SK-N-MC (cell line): ENCODE measurements around the gene PRMT9.
A peak's percentile ranks its signal among the peaks of the same experiment; 100 is the strongest.

ENCODE experiments used
- DNase-seq: peaks from one replicate; pipeline ENCODE4 v3.0.0-alpha.2; 2011; ENCODE audit warnings: low read depth, low spot score
- H3K27ac ChIP-seq: fragments of 200-600 bp; sonication (generic); 2 replicates; pipeline ENCODE4 v1.5.1; 2016; ENCODE audit warnings: mixed run types
- H3K36me3 ChIP-seq: fragments of 200-600 bp; sonication (generic); 2 replicates; pipeline ENCODE4 v1.6.1; 2017; ENCODE audit warnings: antibody characterized with exemption, low read length, mixed read lengths; ENCODE audit not compliant: insufficient read depth
- H3K4me3 ChIP-seq: fragments of 200-600 bp; sonication (generic); 2 replicates; pipeline ENCODE4 v1.5.1; 2016
- H3K9ac ChIP-seq: fragments of 200-600 bp; sonication (generic); 2 replicates; pipeline ENCODE4 v1.8.0; 2017; ENCODE audit warnings: mixed run types, mixed read lengths; ENCODE audit not compliant: insufficient read length
- H3K9me3 ChIP-seq: fragments of 200-600 bp; sonication (generic); 2 replicates; pipeline ENCODE4 v1.6.1; 2017; ENCODE audit warnings: low read depth, mild to moderate bottlenecking, antibody characterized with exemption, low read length, moderate library complexity, mixed read lengths
- EZH2 ChIP-seq: fragments of 200-600 bp; sonication (generic); IDR thresholded peaks from one replicate; pipeline ENCODE4 v1.6.1; 2017; ENCODE audit warnings: antibody characterized with exemption
- FOXP2 ChIP-seq: optimal IDR thresholded peaks from 2 replicates; pipeline ENCODE3; 2011; ENCODE audit warnings: mild to moderate bottlenecking, moderate library complexity; ENCODE audit not compliant: insufficient read depth; ENCODE audit errors: extremely low read length, control extremely low read depth
- POLR2AphosphoS5 ChIP-seq: IDR thresholded peaks from 2 replicates; pipeline ENCODE4 v1.6.1; 2012; ENCODE audit warnings: mild to moderate bottlenecking, low read depth, low read length, borderline replicate concordance

PRMT9 gene

DNA sequence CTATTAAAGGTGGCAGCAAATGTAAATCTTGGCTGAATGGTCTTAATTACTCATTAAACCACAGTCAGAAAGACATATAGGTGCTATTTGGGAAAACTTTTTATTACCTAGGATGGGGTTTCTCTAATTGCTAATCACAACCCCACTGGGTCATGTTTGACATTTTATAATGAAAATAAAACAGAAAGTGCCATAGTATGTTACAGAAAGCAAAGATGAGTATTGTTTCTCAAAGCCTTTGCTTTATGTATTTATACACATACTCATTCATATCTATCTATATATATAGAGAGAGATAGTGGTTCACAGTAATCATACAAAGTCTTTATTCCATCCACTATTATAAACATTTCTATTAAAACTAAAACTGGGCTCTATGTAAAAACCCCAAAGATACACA is 48.6 kb downstream of the PRMT9 start:
- TF ChIP-seq POLR2AphosphoS5, result no peak
- no peak for TF ChIP-seq FOXP2
- no peak for TF ChIP-seq EZH2
- Histone ChIP-seq H3K4me3 (no peak overlapping the region), H3K9ac (no peak overlapping the region), H3K36me3 (peaks cover 81% of the 10 kb centered on the region), H3K27ac (no peak overlapping the region), H3K9me3 (peaks cover 5% of the 10 kb centered on the region; the same call in 1 of the 2 replicates)
- no peak for DNase-seq

DNA sequence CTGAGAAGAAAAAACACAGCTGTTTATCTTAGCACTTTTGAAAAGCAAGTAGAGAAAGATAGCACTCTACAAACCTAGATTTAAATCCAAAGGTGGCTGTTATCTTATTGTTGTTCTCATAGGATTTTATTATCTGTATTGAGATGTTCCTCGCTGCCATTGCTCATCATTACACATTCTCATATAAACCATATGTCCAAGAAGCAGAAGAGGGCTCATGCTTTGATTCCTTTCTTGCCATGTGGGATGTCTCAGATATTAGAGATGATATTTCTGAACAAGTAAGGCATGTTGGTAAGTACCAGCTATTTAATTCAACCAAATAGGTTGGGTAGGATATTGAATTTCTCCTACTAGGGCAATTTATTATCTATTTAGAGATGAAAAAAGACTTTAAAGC is 50.3 kb downstream of the PRMT9 start:
- Histone ChIP-seq H3K9me3 (peaks cover 5% of the 10 kb centered on the region; the same call in 1 of the 2 replicates), H3K9ac (no peak overlapping the region), H3K36me3 (peaks cover 96% of the 10 kb centered on the region)

DNA sequence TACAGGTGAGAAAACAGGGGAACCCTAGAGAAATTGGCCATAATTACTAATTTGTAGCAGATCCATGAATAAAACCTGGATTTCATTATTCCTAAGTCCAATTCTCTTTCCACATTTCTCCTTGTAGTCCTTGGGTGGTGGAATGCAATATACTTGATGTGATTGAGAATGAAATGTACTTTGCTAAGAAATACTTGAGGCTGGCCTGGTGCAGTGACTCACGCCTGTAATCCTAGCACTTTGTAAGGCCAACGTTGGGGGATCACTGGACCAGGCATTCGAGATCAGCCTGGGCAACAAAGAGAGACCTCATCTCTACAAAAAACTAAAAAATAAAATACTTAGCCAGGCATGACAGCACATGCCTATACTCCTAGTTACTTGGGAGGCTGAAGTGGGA is 50.9 kb downstream of the PRMT9 start:
- H3K9ac ChIP-seq, result no peak overlapping the region
- peaks cover 5% of the 10 kb centered on the region; the same call in 1 of the 2 replicates for H3K9me3 ChIP-seq
- no peak overlapping the region for H3K4me3 ChIP-seq
- no peak for DNase-seq
- no peak overlapping the region for H3K27ac ChIP-seq
- H3K36me3 ChIP-seq, result peaks cover 96% of the 10 kb centered on the region
- TF ChIP-seq POLR2AphosphoS5 (no peak), EZH2 (no peak), FOXP2 (no peak)

More for the DNA sequence above, 50.3 kb downstream of the PRMT9 start:
- Histone ChIP-seq H3K27ac (no peak overlapping the region), H3K4me3 (no peak overlapping the region)
- no peak for DNase-seq
- TF ChIP-seq EZH2 (no peak), POLR2AphosphoS5 (no peak), FOXP2 (no peak)

DNA sequence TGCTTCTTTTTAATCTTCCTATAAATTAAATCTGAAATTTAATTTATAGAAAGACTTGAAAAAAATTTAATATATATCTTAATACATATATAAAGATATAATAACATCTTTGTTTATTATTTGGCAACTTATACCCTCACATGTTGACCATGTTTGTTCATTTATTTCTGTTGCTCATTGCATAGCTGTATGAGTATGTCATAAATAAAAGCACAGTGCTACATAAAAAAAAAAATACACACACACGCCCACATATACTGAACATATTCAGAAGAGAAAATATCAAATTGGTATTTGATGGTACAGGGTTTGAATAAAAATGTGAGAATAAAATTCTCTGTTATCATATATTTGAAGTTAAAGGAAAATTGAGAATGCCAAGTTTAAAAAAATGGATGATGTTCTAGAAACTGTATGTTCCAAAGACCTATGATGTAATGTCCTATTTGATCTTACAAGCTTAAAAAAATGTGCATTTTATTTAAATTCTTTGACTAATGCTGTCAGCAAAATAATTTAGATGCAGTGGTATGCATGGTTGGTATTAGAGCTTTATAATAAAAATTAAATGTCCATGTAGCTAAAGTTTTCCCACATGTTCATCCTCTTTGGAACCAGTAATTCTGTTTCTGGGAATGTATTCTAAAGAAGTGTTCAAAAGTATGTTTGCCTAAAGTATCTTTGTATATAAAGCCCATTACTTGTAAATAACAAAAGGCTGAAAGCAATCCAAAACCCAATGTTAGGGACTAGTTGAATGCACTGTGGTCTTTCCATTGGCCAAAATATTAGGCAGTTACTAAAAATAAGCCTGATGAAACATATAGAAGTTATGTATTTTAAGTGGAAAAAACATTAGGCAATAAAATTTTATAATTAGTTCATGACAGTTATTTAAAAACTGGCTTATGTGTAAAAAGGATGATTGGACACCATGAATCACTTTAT is 53.9 kb downstream of the PRMT9 start:
- peak overlapping the region; percentile 75 for H3K27ac ChIP-seq
- H3K4me3 ChIP-seq, result no peak overlapping the region
- no peaks in the 10 kb centered on the region for H3K9me3 ChIP-seq
- H3K9ac ChIP-seq, result peak overlapping the region; percentile 8
- H3K36me3 ChIP-seq, result peaks cover 94% of the 10 kb centered on the region
- DNase-seq, result no peak
- no peak for TF ChIP-seq EZH2
- TF ChIP-seq FOXP2, result no peak
- no peak for TF ChIP-seq POLR2AphosphoS5

DNA sequence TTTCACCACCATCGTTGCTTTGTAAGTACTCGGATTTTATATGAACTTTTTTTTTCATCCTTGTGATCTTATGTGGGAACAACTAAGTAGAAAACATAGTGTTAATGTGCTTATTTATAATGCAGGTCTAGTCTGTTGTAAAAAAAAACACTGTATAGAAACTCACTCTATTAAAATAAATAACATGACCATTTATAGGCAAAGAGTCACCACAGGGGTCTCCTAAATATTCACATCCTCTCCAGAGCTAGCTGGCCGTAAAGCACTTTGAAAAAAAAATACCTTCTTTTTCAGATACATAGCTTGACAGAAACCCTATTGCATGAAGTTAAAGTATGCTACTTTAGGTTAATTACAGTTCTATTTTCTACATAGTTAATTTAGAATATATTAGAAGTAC is 55.5 kb downstream of the PRMT9 start:
- Histone ChIP-seq H3K9me3 (no peaks in the 10 kb centered on the region), H3K27ac (peak overlapping the region; percentile 57; the same call in 1 of the 2 replicates), H3K4me3 (no peak overlapping the region), H3K36me3 (peaks cover 91% of the 10 kb centered on the region), H3K9ac (no peak overlapping the region)
- TF ChIP-seq FOXP2, result no peak
- TF ChIP-seq POLR2AphosphoS5, result no peak
- no peak for TF ChIP-seq EZH2
- DNase-seq, result no peak

DNA sequence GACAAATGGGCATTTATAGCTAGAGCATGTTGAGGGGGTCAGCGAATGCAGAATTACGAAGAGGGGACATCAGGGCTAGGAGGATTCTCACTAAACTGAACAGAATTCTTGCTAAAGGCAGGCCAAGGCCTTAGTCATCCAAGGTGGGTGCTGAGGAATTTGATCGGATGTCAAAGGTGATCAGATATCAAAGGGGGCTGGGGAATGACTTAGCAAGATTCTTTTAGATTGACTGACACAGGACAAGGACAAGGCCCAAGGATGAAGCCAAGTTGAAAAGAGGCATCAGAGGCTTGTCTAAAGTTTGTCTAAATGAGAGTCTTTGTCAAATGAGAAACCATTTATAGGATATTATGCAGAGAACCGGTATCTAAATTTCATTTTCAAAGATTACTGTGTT is 57.1 kb downstream of the PRMT9 start:
- H3K36me3 ChIP-seq, result peaks cover 84% of the 10 kb centered on the region

DNA sequence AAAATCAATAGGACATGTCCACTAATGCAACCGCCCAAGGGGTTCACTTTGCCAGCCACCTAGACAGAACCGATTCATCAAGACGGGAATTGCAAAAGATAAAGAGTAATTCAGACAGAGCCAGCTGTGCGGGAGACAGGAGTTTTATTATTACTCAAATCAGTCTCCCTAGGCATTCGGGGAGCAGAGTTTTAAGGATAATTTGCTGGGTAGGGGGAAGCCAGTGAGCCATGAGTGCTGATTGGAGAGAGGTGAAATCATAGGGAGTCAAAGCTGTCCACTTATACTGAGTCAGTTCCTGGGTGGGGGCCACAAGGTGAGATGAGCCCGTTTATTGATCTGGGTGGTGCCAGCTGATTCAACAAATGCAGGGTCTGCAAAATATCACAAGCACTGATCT is 58.2 kb downstream of the PRMT9 start:
- H3K9ac ChIP-seq, result no peak overlapping the region
- H3K4me3 ChIP-seq, result no peak overlapping the region

More for the DNA sequence above, 57.1 kb downstream of the PRMT9 start:
- Histone ChIP-seq H3K27ac (no peak overlapping the region), H3K9me3 (no peaks in the 10 kb centered on the region), H3K4me3 (no peak overlapping the region), H3K9ac (no peak overlapping the region)
- DNase-seq, result no peak
- no peak for TF ChIP-seq POLR2AphosphoS5
- TF ChIP-seq FOXP2, result no peak
- no peak for TF ChIP-seq EZH2

DNA sequence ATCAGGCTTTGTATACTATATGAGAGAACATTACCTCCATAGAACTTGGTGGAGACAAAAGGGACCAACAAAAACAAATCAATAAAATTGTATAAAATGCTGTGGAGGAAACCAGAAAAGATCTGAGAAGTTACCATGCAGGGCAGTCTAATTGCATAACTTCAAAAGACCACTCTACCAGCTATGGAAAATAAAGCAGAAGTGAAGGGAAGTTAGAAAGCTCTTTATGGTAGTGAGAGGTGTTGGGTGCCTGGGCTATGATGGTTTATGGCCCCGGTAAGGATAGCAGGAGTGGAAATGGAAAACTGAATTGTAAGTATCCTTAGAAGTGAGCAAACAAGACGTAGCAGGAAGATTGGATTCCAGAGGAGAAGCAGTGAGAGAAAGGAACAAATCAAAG is 63.6 kb downstream of the PRMT9 start:
- Histone ChIP-seq H3K27ac (no peak overlapping the region), H3K9ac (no peak overlapping the region), H3K4me3 (no peak overlapping the region), H3K9me3 (no peaks in the 10 kb centered on the region), H3K36me3 (peaks cover 38% of the 10 kb centered on the region)
- no peak for TF ChIP-seq EZH2
- no peak for TF ChIP-seq FOXP2
- TF ChIP-seq POLR2AphosphoS5, result no peak
- DNase-seq, result no peak

More for the DNA sequence above, 58.2 kb downstream of the PRMT9 start:
- no peak for DNase-seq
- no peaks in the 10 kb centered on the region for H3K9me3 ChIP-seq
- no peak overlapping the region for H3K27ac ChIP-seq
- H3K36me3 ChIP-seq, result peaks cover 73% of the 10 kb centered on the region
- no peak for TF ChIP-seq FOXP2
- TF ChIP-seq POLR2AphosphoS5, result no peak
- TF ChIP-seq EZH2, result no peak
